Trophoblast cell (in vitro differentiated cells and primary cell): ENCODE results near the gene RSPO4.

Experiments used
- DNase-seq, 2 donors: peaks; one replicate each; pipeline ENCODE4 v3.0.0-alpha.2; 2016
- H2AFZ ChIP-seq: 2 replicates; pipeline ENCODE4 v1.6.1; 2013; ENCODE audit warnings: low read length, moderate library complexity, mild to moderate bottlenecking; ENCODE audit not compliant: insufficient read depth, poor library complexity
- H2AK5ac ChIP-seq: 2 replicates; pipeline ENCODE4 v1.6.1; 2013; ENCODE audit warnings: mild to moderate bottlenecking, low read length
- H2BK120ac ChIP-seq: 2 replicates; pipeline ENCODE4 v1.6.1; 2013; ENCODE audit warnings: low read length, mild to moderate bottlenecking, moderate library complexity; ENCODE audit not compliant: insufficient read depth, poor library complexity
- H2BK12ac ChIP-seq: 2 replicates; pipeline ENCODE4 v1.6.1; 2013; ENCODE audit warnings: mild to moderate bottlenecking, low read length, moderate library complexity
- H2BK5ac ChIP-seq: 2 replicates; pipeline ENCODE4 v1.6.1; 2013; ENCODE audit warnings: low read length, low read depth, moderate library complexity, mild to moderate bottlenecking; ENCODE audit not compliant: poor library complexity
- H3K14ac ChIP-seq: 2 replicates; pipeline ENCODE4 v1.6.1; 2013; ENCODE audit warnings: mild to moderate bottlenecking, low read length
- H3K18ac ChIP-seq: 2 replicates; pipeline ENCODE4 v1.6.1; 2013; ENCODE audit warnings: mild to moderate bottlenecking, low read length
- H3K23ac ChIP-seq: 2 replicates; pipeline ENCODE4 v1.6.1; 2013; ENCODE audit warnings: low read length
- H3K27ac ChIP-seq: 2 replicates; pipeline ENCODE4 v1.5.1; 2013; ENCODE audit warnings: low read depth, mild to moderate bottlenecking, inconsistent platforms, low read length, moderate library complexity
- H3K27me3 ChIP-seq: 2 replicates; pipeline ENCODE4 v1.6.1; 2013; ENCODE audit warnings: inconsistent platforms, mild to moderate bottlenecking, low read length, moderate library complexity; ENCODE audit not compliant: insufficient read depth
- H3K36me3 ChIP-seq, 2 experiments: 1 replicate in 1 of 2; 2 replicates in 1 of 2; pipeline ENCODE4 v1.6.1; 2013; ENCODE audit warnings: low read length in 2 of 2, mild to moderate bottlenecking in 2 of 2, moderate library complexity in 1 of 2; ENCODE audit not compliant: insufficient read depth in 2 of 2, control insufficient read depth in 1 of 2
- H3K4ac ChIP-seq: 2 replicates; pipeline ENCODE4 v1.6.1; 2013; ENCODE audit warnings: low read depth, mild to moderate bottlenecking, low read length, moderate library complexity
- H3K4me1 ChIP-seq, 2 experiments: 1 replicate in 1 of 2; 2 replicates in 1 of 2; pipeline ENCODE4 v1.6.1; 2013; ENCODE audit warnings: low read length in 2 of 2, mild to moderate bottlenecking in 2 of 2, moderate library complexity in 1 of 2; ENCODE audit not compliant: insufficient read depth in 2 of 2, control insufficient read depth in 1 of 2
- H3K4me2 ChIP-seq: 2 replicates; pipeline ENCODE4 v1.6.1; 2013; ENCODE audit warnings: inconsistent platforms, mild to moderate bottlenecking, low read length, moderate library complexity
- H3K4me3 ChIP-seq: 2 replicates; pipeline ENCODE4 v1.5.1; 2013; ENCODE audit warnings: mild to moderate bottlenecking, low read depth, low read length, inconsistent platforms
- H3K79me1 ChIP-seq: one replicate; pipeline ENCODE4 v1.6.1; 2013; ENCODE audit warnings: low read length
- H3K79me2 ChIP-seq: 2 replicates; pipeline ENCODE4 v1.6.1; 2013; ENCODE audit warnings: low read length, mild to moderate bottlenecking; ENCODE audit not compliant: control insufficient read depth, insufficient read depth, poor library complexity
- H3K9ac ChIP-seq: 2 replicates; pipeline ENCODE4 v1.6.1; 2013; ENCODE audit warnings: mild to moderate bottlenecking, low read length
- H3K9me3 ChIP-seq: 2 replicates; pipeline ENCODE4 v1.6.1; 2013; ENCODE audit warnings: low read depth, mild to moderate bottlenecking, control low read depth, inconsistent platforms, low read length; ENCODE audit not compliant: insufficient read depth
- H4K12ac ChIP-seq: 2 replicates; pipeline ENCODE4 v1.6.1; 2013; ENCODE audit warnings: low read depth, mild to moderate bottlenecking, low read length, moderate library complexity
- H4K8ac ChIP-seq: 2 replicates; pipeline ENCODE4 v1.6.1; 2013; ENCODE audit warnings: low read depth, mild to moderate bottlenecking, low read length, moderate library complexity
- H4K91ac ChIP-seq: one replicate; pipeline ENCODE4 v1.6.1; 2013; ENCODE audit warnings: low read depth, mild to moderate bottlenecking, low read length, moderate library complexity
- WGBS: extraction: QIAGEN DNeasy Blood & Tissue Kit; methylation state at CpG from one replicate; pipeline ENCODE4 v1.1.7; 2013; ENCODE audit warnings: missing lambda C conversion rate; ENCODE audit not compliant: insufficient read length, insufficient coverage; ENCODE audit errors: extremely low coverage; 5-methylcytosine and 5-hydroxymethylcytosine counted together

RSPO4 gene

DNA sequence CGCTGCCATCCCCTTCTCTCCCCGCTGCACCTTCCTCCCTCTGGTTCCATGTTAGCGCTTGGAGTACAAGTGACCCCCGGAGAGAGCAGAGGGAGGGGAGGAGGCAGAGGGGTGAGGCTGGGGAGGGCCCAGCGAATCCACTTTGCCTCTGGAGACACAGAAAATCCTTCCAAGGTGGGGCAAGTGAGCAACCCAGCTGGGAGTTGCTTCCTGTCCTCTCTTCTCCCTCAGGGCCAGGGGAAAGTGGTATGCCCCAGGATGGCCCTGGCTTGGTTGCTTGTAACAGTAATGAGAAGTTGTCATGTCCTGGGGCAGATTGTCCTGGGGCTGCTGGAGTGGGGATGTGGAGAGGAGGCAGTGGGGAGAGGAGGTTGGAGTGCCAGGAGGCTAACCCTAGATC is 85.3 kb downstream of the RSPO4 start:
- H3K27ac ChIP-seq: no peak overlapping the region
- no peaks in the 10 kb centered on the region for H3K27me3 ChIP-seq
- DNase-seq: no peak
- H3K14ac ChIP-seq: no peak overlapping the region
- no peak overlapping the region for H3K23ac ChIP-seq
- H2BK12ac ChIP-seq: no peak overlapping the region
- no peaks in the 10 kb centered on the region for H3K79me1 ChIP-seq
- no peak overlapping the region for H3K4me2 ChIP-seq
- H2BK5ac ChIP-seq: no peak overlapping the region
- no peak overlapping the region for H4K12ac ChIP-seq
- no peak overlapping the region for H3K9ac ChIP-seq
- peaks cover 7 to 8% of the 10 kb centered on the region in 2 experiments for H3K4me1 ChIP-seq
- no peak overlapping the region for H3K4me3 ChIP-seq
- no peak overlapping the region for H4K91ac ChIP-seq
- H3K36me3 ChIP-seq: no peaks in the 10 kb centered on the region
- H4K8ac ChIP-seq: no peak overlapping the region
- no peak overlapping the region for H3K4ac ChIP-seq
- no peaks in the 10 kb centered on the region for H3K79me2 ChIP-seq
- H3K18ac ChIP-seq: no peak overlapping the region
- no peak overlapping the region for H2BK120ac ChIP-seq
- H2AK5ac ChIP-seq: no peak overlapping the region
- H3K9me3 ChIP-seq: no peaks in the 10 kb centered on the region
- H2AFZ ChIP-seq: no peak overlapping the region
- WGBS: no CpG with 5 or more reads among the region's 5 CpGs

DNA sequence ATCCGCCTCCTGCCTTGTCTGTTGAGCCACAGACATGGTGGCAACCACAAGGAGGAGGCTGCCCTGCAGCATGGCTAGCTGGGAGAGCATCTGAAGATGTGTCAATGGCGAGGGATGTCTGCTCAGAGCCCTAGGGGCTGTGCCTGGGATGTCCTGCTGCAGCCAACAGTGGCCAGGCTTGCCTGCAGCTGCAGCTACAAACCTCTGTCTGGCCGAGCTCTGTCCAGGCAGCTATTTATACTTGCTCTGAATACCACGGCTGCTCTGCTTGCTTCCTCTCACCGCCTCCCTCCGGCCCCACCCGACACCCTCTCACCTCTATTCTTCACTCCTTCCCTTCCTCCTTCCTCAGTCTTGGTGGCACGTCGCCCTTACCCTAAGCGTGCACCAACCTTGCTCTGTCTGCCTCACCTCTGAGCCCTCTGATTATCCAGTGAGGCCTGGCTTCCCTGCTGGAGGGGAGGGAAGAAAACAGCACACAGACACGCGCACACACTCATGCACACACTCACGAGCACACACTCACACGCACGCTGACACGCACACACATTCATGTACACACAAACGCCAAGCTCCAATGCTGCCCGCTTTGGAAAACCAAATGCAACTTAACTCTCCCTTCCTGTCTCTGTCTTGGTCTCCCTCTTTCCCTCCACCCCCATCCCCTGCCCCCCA is 85.8 kb downstream of the RSPO4 start, which contains the start of gene ANGPT4:
Gene ANGPT4 (minus strand): TSS at position 210 of the 675 bp plus-strand sequence. CDS start 120 bp downstream, at position 90.
- Histone ChIP-seq H3K4me3 (no peak within 1 kb of the TSS), H4K12ac (no peak within 1 kb of the TSS), H3K27me3 (no peaks in the 10 kb centered on the region), H3K14ac (no peak within 1 kb of the TSS), H2BK12ac (no peak within 1 kb of the TSS), H3K18ac (no peak within 1 kb of the TSS), H2AFZ (no peak within 1 kb of the TSS), H4K8ac (no peak within 1 kb of the TSS), H4K91ac (no peak within 1 kb of the TSS), H2BK5ac (no peak within 1 kb of the TSS), H3K9me3 (no peaks in the 10 kb centered on the region), H3K9ac (no peak within 1 kb of the TSS), H3K23ac (no peak within 1 kb of the TSS), H3K4me1 (peaks cover 7 to 8% of the 10 kb centered on the region in 2 experiments), H3K4me2 (no peak within 1 kb of the TSS), H3K27ac (no peak within 1 kb of the TSS), H2AK5ac (no peak within 1 kb of the TSS), H3K79me2 (no peaks in the 10 kb centered on the region), H3K4ac (no peak within 1 kb of the TSS), H2BK120ac (no peak within 1 kb of the TSS), H3K36me3 (no peaks in the 10 kb centered on the region), H3K79me1 (no peaks in the 10 kb centered on the region)
- DNase-seq: peak in 1 of 2 donors; percentile 33
- WGBS: no CpG with 5 or more reads among the region's 18 CpGs

DNA sequence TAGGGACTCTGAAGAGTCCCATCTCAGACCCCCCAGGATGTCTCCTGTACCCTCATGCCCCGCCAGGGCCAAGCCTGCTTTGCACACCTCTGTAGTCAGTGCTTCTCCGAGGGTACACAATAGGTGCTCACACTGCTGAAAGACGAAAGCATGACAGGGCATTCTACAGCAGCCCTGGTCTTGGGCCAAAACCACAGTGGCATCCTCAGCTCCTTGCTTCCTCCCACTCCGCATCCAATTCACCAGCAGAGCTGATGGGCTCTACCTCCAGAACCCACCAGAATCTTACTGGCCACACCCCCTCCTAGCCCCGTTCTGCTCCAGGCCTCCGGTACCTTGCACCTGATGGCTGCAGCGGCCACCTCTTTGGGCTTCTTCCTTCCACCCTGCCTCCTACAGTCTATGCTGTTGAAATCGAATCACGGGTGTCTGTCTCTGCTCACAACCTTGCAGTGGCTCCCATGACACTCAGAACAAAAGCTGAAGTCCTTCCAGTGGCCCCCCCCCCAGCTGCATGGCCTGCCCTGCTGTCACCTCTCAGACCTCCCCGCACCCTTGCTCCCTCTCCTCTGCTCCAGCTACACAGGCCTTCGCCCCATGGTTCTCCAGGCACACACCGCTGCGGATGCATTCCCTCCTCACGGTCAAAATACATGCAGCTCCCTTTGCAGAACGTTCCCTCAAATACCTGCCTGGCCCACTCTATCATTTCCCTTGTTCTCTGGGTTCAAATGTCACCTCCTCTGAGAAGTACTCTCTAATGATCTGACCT is 87.2 kb downstream of the RSPO4 start:
- no peak for DNase-seq
- no peak overlapping the region for H2BK5ac ChIP-seq
- H3K27ac ChIP-seq: no peak overlapping the region
- H3K9ac ChIP-seq: no peak overlapping the region
- no CpG with 5 or more reads among the region's 15 CpGs for WGBS
- no peak overlapping the region for H3K4me2 ChIP-seq
- H3K4me3 ChIP-seq: no peak overlapping the region
- H4K8ac ChIP-seq: no peak overlapping the region
- H3K4ac ChIP-seq: no peak overlapping the region
- H4K91ac ChIP-seq: peak overlapping the region; percentile 17
- H3K36me3 ChIP-seq: no peaks in the 10 kb centered on the region
- no peaks in the 10 kb centered on the region for H3K79me2 ChIP-seq
- H2AK5ac ChIP-seq: no peak overlapping the region
- H3K9me3 ChIP-seq: no peaks in the 10 kb centered on the region
- H2BK12ac ChIP-seq: no peak overlapping the region
- no peak overlapping the region for H3K14ac ChIP-seq
- H2BK120ac ChIP-seq: no peak overlapping the region
- no peak overlapping the region for H4K12ac ChIP-seq
- H3K23ac ChIP-seq: no peak overlapping the region
- no peaks in the 10 kb centered on the region for H3K79me1 ChIP-seq
- no peaks in the 10 kb centered on the region for H3K27me3 ChIP-seq
- H3K4me1 ChIP-seq: peaks cover 7 to 8% of the 10 kb centered on the region in 2 experiments
- no peak overlapping the region for H3K18ac ChIP-seq
- H2AFZ ChIP-seq: no peak overlapping the region

DNA sequence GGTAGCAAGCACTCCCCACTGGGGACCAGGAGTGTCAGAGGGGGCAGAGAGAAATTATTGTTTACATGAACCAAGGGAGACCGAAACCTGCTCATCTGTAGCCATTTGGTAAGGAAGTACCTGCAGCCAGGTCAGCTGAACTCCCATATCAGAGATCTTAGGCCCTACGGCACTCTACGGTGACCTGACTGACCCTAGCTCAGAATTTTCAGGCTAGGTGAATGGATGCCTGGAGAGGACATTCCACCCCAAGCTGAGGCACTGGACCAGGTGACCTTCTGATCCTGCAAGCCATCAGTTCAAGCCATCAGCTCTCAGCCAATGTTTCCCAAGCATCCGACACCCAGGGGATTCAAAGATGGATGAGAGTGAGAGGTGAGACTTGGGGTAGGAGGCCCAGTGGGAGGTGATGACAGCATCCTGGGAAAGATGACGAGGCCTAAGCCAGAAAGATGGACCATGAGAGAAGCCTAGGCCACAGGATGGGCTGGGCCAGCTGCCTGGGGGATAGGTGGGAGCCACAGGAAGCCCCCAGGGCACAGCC is 88.7 kb downstream of the RSPO4 start:
- WGBS: no CpG with 5 or more reads among the region's 5 CpGs
- Histone ChIP-seq H3K14ac (no peak overlapping the region), H2AFZ (no peak overlapping the region), H3K23ac (no peak overlapping the region), H3K18ac (no peak overlapping the region), H2AK5ac (no peak overlapping the region), H3K4me1 (peaks cover 3 to 4% of the 10 kb centered on the region in 2 experiments), H3K27me3 (no peaks in the 10 kb centered on the region), H3K9ac (no peak overlapping the region), H4K91ac (no peak overlapping the region), H2BK5ac (no peak overlapping the region), H4K12ac (no peak overlapping the region), H3K79me1 (no peaks in the 10 kb centered on the region), H3K4ac (no peak overlapping the region), H2BK120ac (no peak overlapping the region), H3K79me2 (no peaks in the 10 kb centered on the region), H4K8ac (no peak overlapping the region), H3K9me3 (no peaks in the 10 kb centered on the region), H3K4me3 (no peak overlapping the region), H3K36me3 (no peaks in the 10 kb centered on the region), H3K27ac (no peak overlapping the region), H2BK12ac (no peak overlapping the region), H3K4me2 (no peak overlapping the region)
- peak; percentile 36 to 78 for DNase-seq
